Measurements from ENCODE around the gene ISG20.
"Not testable (repeated sequence)": the region's sequence is repeated elsewhere in the genome, so short reads cannot be mapped to it uniquely, and the experiment has no call there.

- not testable (repeated sequence) for TF ChIP-seq CTCF (IDR thresholded peaks at IDR 0.05; ENCODE audit: low read depth, low read length, poor library complexity, severe bottlenecking); EZH2phosphoT487 (IDR thresholded peaks at IDR 0.05; ENCODE audit: borderline replicate concordance, low read length)
Measured at GRCh38 chr15:88642514-88642913, 3.7 kb downstream of the ISG20 start.
